ENCODE data around the gene PAK4.

Gene PAK4

GRCh38 chr19:39164289-39164688 is 38.7 kb downstream of the PAK4 start:
- TF ChIP-seq CTCF (IDR thresholded peaks at IDR 0.05; ENCODE audit: low read depth, low read length) = no peak
- no peak for DNase-seq (ENCODE audit: low read depth, low spot score)
- in situ Hi-C loops (cut with HindIII; ENCODE audit: low sequenced_read_pairs) = no loop called here
- H3K4me3 ChIP-seq (ENCODE audit: low read depth, low read length) = no peak overlapping the region

- DNase-seq (ENCODE audit: low read depth, low spot score) = no peak
- no peak for TF ChIP-seq CTCF (IDR thresholded peaks at IDR 0.05; ENCODE audit: low read depth, low read length)
- in situ Hi-C loops (cut with HindIII; ENCODE audit: low sequenced_read_pairs) = no loop called here
- H3K4me3 ChIP-seq (ENCODE audit: low read depth, low read length) = no peak overlapping the region
Measured at GRCh38 chr19:39165857-39166256, 40.3 kb downstream of the PAK4 start.

DNA sequence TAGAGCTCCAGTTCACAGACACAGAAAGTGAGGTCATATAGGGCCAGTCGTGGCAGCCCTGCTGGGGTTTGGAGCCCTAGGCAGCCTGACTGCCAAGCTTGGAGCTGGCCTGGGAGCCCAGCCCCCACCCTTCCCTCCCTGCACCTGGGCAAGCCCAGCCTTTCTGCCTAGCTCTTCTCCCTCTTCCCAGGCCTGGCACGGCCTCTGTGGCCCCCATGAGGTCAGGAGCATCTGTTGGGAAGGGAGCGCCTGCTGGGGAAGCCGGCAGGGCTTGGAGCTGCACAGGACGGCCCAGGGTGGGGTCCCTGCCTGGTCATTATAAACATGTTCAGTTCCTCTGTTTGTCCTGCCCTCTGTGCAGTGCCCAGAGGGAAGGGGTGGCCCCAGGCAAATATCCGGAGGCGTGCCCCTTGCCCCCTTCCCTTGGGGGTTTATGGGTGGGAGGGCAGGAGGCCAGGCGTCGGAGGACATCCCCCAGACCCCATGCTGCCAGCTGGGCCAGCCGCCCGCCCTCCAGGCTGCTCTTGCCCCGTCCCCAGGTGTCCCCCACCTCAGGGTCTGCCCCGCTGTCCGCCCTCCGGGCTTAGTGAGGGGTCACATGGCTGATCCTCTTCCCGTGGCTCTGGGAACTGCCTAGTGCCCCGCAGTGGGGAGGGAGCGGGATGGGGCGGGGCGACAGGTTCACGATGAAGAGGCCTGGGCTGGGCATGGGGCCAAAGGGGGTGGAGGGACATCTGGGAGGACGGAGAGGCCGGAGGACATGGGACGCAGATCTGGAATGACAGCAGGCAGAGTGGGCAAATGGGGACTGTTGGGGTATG is 41.2 kb downstream of the PAK4 start:
- in situ Hi-C loops (cut with HindIII; ENCODE audit: low sequenced_read_pairs) = no loop called here
- no peak overlapping the region for H3K4me3 ChIP-seq (ENCODE audit: low read depth, low read length)
- no peak for DNase-seq (ENCODE audit: low read depth, low spot score)
- TF ChIP-seq CTCF (IDR thresholded peaks at IDR 0.05; ENCODE audit: low read depth, low read length) = no peak

DNA sequence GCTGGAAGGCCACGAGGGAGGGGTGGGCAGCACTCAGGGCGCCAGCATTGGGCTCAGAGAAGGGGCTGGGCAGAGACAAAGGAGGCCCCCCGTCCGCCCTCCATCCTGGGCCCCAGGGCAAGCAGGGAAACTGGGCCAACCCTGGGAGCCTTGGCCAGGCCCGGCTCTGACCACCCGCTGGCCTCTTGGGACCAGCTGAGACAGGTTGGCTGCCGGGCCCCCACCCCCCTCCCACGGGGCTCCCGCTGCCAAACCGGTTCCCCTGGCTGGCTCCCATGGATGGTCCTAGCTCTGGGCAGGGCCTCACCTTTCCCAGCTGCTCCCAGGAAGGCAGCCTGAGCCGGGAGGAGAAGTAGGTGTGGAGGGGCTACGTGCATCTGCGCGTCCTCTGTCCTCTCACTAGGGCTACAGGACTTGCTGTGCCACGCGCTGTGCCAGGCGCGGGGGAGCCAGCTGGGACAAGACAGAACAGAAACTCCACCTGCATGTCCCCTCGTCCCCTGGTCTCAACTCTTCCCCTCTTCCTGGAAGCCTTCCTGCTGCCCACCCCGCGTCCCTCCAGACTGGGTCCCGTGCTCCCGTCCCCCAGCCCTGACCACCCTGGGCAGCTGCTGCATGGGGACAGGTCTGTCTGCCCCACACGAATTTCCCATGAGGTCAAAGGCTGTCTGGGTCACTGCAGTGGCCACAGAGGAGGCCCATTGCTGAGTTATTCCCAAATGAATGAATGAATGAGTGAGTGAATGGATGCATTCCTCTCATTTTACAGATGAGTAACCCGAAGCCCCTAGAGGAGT is 42.1 kb downstream of the PAK4 start:
- no peak for DNase-seq (ENCODE audit: low read depth, low spot score)
- H3K4me3 ChIP-seq (ENCODE audit: low read depth, low read length) = no peak overlapping the region
- in situ Hi-C loops (cut with HindIII; ENCODE audit: low sequenced_read_pairs) = no loop called here
- no peak for TF ChIP-seq CTCF (IDR thresholded peaks at IDR 0.05; ENCODE audit: low read depth, low read length)

- no peak for TF ChIP-seq CTCF (IDR thresholded peaks at IDR 0.05; ENCODE audit: low read depth, low read length)
- no peak overlapping the region for H3K4me3 ChIP-seq (ENCODE audit: low read depth, low read length)
- no peak for DNase-seq (ENCODE audit: low read depth, low spot score)
- in situ Hi-C loops (cut with HindIII; ENCODE audit: low sequenced_read_pairs) = no loop called here
Measured at GRCh38 chr19:39168258-39169142, 42.9 kb downstream of the PAK4 start.

- no peak for DNase-seq (ENCODE audit: low read depth, low spot score)
- in situ Hi-C loops (cut with HindIII; ENCODE audit: low sequenced_read_pairs) = no loop called here
- TF ChIP-seq CTCF (IDR thresholded peaks at IDR 0.05; ENCODE audit: low read depth, low read length) = no peak
- no peak overlapping the region for H3K4me3 ChIP-seq (ENCODE audit: low read depth, low read length)
Measured at GRCh38 chr19:39169143-39169810, 43.7 kb downstream of the PAK4 start.

All from astrocyte of the spinal cord (primary cell).